Measurements from ENCODE around the gene CPNE4.

Gene CPNE4

GRCh38 chr3:131619821-131620220 is 415.0 kb downstream of the CPNE4 start:
- FAIRE-seq (no peak), DNase-seq (ENCODE audit: insufficient read length, low spot score) (no peak)

- no peak for DNase-seq (ENCODE audit: insufficient read length, low spot score)
- FAIRE-seq = no peak
Measured at GRCh38 chr3:131616719-131617118, 418.1 kb downstream of the CPNE4 start.

GRCh38 chr3:131612745-131613144 is 422.1 kb downstream of the CPNE4 start:
- FAIRE-seq = no peak

GRCh38 chr3:131610174-131610573 is 424.6 kb downstream of the CPNE4 start:
- FAIRE-seq = no peak
- no peak for DNase-seq (ENCODE audit: insufficient read length, low spot score)

More at GRCh38 chr3:131612745-131613144, 422.1 kb downstream of the CPNE4 start:
- DNase-seq (ENCODE audit: insufficient read length, low spot score) = no peak

GRCh38 chr3:131608741-131609140 is 426.1 kb downstream of the CPNE4 start:
- FAIRE-seq (no peak), DNase-seq (ENCODE audit: insufficient read length, low spot score) (no peak)

GRCh38 chr3:131608296-131608695 is 426.5 kb downstream of the CPNE4 start:
- FAIRE-seq (no peak), DNase-seq (ENCODE audit: insufficient read length, low spot score) (no peak)

- DNase-seq (ENCODE audit: insufficient read length, low spot score) (no peak), FAIRE-seq (no peak)
Measured at GRCh38 chr3:131605916-131606315, 428.9 kb downstream of the CPNE4 start.

- no peak for FAIRE-seq
- DNase-seq (ENCODE audit: insufficient read length, low spot score) = no peak
Measured at GRCh38 chr3:131602011-131602779, 432.6 kb downstream of the CPNE4 start.

- no peak for DNase-seq (ENCODE audit: insufficient read length, low spot score)
- no peak for FAIRE-seq
Measured at GRCh38 chr3:131597816-131598215, 437.0 kb downstream of the CPNE4 start.

GRCh38 chr3:131596884-131597283 is 437.9 kb downstream of the CPNE4 start:
- DNase-seq (ENCODE audit: insufficient read length, low spot score) (no peak), FAIRE-seq (no peak)

GRCh38 chr3:131591394-131592014 is 443.3 kb downstream of the CPNE4 start:
- DNase-seq (ENCODE audit: insufficient read length, low spot score) = no peak
- FAIRE-seq = no peak

GRCh38 chr3:131586277-131586676 is 448.5 kb downstream of the CPNE4 start:
- FAIRE-seq (no peak), DNase-seq (ENCODE audit: insufficient read length, low spot score) (no peak)

- DNase-seq (ENCODE audit: insufficient read length, low spot score) (no peak), FAIRE-seq (no peak)
Measured at GRCh38 chr3:131582438-131582837, 452.4 kb downstream of the CPNE4 start.

- DNase-seq (ENCODE audit: insufficient read length, low spot score) (no peak), FAIRE-seq (no peak)
Measured at GRCh38 chr3:131568460-131568859, 466.4 kb downstream of the CPNE4 start.

- no peak for DNase-seq (ENCODE audit: insufficient read length, low spot score)
Measured at GRCh38 chr3:131564812-131565211, 470.0 kb downstream of the CPNE4 start.

GRCh38 chr3:131561511-131561910 is 473.3 kb downstream of the CPNE4 start:
- no peak for FAIRE-seq
- no peak for DNase-seq (ENCODE audit: insufficient read length, low spot score)

More at GRCh38 chr3:131564812-131565211, 470.0 kb downstream of the CPNE4 start:
- no peak for FAIRE-seq

- no peak for DNase-seq (ENCODE audit: insufficient read length, low spot score)
- FAIRE-seq = no peak
Measured at GRCh38 chr3:131560795-131561194, 474.0 kb downstream of the CPNE4 start.

- DNase-seq (ENCODE audit: insufficient read length, low spot score) (no peak), FAIRE-seq (no peak)
Measured at GRCh38 chr3:131555456-131555855, 479.4 kb downstream of the CPNE4 start.

- no peak for FAIRE-seq
- DNase-seq (ENCODE audit: insufficient read length, low spot score) = no peak
Measured at GRCh38 chr3:131553495-131554247, 481.1 kb downstream of the CPNE4 start.

- FAIRE-seq (no peak), DNase-seq (ENCODE audit: insufficient read length, low spot score) (no peak)
Measured at GRCh38 chr3:131551761-131552160, 483.1 kb downstream of the CPNE4 start.

Data from HTR-8/SVneo (cell line).